Hepatocyte (in vitro differentiated cells): Measurements from ENCODE around the gene PPIF. TPM values are rescaled to one million over a fixed set of nuclear protein-coding genes. Genes with fewer than 3 reads are reported as not detected.

Experiments used
- DNase-seq: peaks from one replicate; pipeline ENCODE4 v3.0.0-alpha.2; 2016; ENCODE audit warnings: low spot score
- H2AFZ ChIP-seq: fragments of 200-600 bp; sonication (generic); 2 replicates; pipeline ENCODE4 v1.6.0; 2016; ENCODE audit warnings: antibody characterized with exemption, mild to moderate bottlenecking
- H3K27ac ChIP-seq: fragments of 200-600 bp; sonication (generic); 2 replicates; pipeline ENCODE4 v1.5.1; 2016; ENCODE audit warnings: mild to moderate bottlenecking
- H3K27me3 ChIP-seq: fragments of 200-600 bp; sonication (generic); 2 replicates; pipeline ENCODE4 v1.6.1; 2016
- H3K36me3 ChIP-seq: fragments of 200-600 bp; sonication (generic); replicated peaks from 2 replicates; pipeline ENCODE4 v1.5.1; 2016; ENCODE audit warnings: low read depth; ENCODE audit not compliant: insufficient read depth
- H3K4me1 ChIP-seq: fragments of 200-600 bp; sonication (generic); 2 replicates; pipeline ENCODE4 v1.5.1; 2016; ENCODE audit warnings: mild to moderate bottlenecking, moderate library complexity; ENCODE audit not compliant: insufficient read depth
- H3K4me2 ChIP-seq: fragments of 200-600 bp; sonication (generic); 2 replicates; pipeline ENCODE4 v1.6.0; 2016
- H3K4me3 ChIP-seq: fragments of 200-600 bp; sonication (generic); 2 replicates; pipeline ENCODE4 v1.5.1; 2016; ENCODE audit warnings: mild to moderate bottlenecking
- H3K79me2 ChIP-seq: fragments of 200-600 bp; sonication (generic); 2 replicates; pipeline ENCODE4 v1.6.0; 2017; ENCODE audit warnings: mild to moderate bottlenecking
- H3K9me2 ChIP-seq: fragments of 200-600 bp; sonication (generic); replicated peaks from 2 replicates; pipeline ENCODE4 v1.6.0; 2017; ENCODE audit warnings: mild to moderate bottlenecking; ENCODE audit not compliant: insufficient read depth
- H3K9me3 ChIP-seq: fragments of 200-600 bp; sonication (generic); 2 replicates; pipeline ENCODE4 v1.5.1; 2016; ENCODE audit warnings: low read depth, mild to moderate bottlenecking
- H4K20me1 ChIP-seq: fragments of 200-600 bp; sonication (generic); 2 replicates; pipeline ENCODE4 v1.6.0; 2016; ENCODE audit warnings: mild to moderate bottlenecking; ENCODE audit not compliant: insufficient read depth, poor library complexity, severe bottlenecking
- EZH2 ChIP-seq: fragments of 200-600 bp; sonication (generic); IDR thresholded peaks from 2 replicates; pipeline ENCODE4 v1.6.1; 2016; ENCODE audit warnings: antibody characterized with exemption, mild to moderate bottlenecking, borderline replicate concordance
- EZH2phosphoT487 ChIP-seq: fragments of 200-600 bp; sonication (generic); IDR thresholded peaks from one replicate; pipeline ENCODE4 v1.6.1; 2018; ENCODE audit warnings: antibody characterized with exemption, mild to moderate bottlenecking, low read depth, moderate library complexity; ENCODE audit not compliant: unreplicated experiment, severe bottlenecking
- WGBS: methylation state at CpG from one replicate; pipeline ENCODE4 v1.1.6; 2016; ENCODE audit warnings: low lambda C conversion rate; ENCODE audit errors: missing lambda C conversion rate; 5-methylcytosine and 5-hydroxymethylcytosine counted together
- polyA plus RNA-seq: library from polyadenylated mRNA; unstranded; fragments of >200 nt; fragmentation: Nextera tagmentation; extraction: Ambion mirVana; gene quantifications from 2 replicates; pipeline ENCODE4 v1.2.1, GENCODE V29; 2016
- total RNA-seq: library from RNA; depleted of rRNA; stranded (reverse); fragments of >200 nt; gene quantifications from 2 replicates; pipeline ENCODE4 v1.2.3, GENCODE V29; 2014
- TF ChIP-seq, protein P1 (sequence below): fragments of 200-600 bp; sonication (generic); IDR thresholded peaks from 2 replicates; pipeline ENCODE4 v1.5.1; 2016; ENCODE audit warnings: antibody characterized with exemption, mild to moderate bottlenecking; ENCODE audit not compliant: poor library complexity

PPIF gene
- total and polyA plus RNA-seq, 2 experiments from 2014 or later, result 70.3 to 79.4 TPM

- Histone ChIP-seq H3K9me2 (no peaks in the 10 kb centered on the region), H3K36me3 (no peaks in the 10 kb centered on the region), H4K20me1 (no peaks in the 10 kb centered on the region), H2AFZ (no peak overlapping the region), H3K4me2 (no peak overlapping the region), H3K27ac (no peak overlapping the region), H3K79me2 (no peaks in the 10 kb centered on the region), H3K4me3 (no peak overlapping the region), H3K27me3 (no peaks in the 10 kb centered on the region), H3K4me1 (peaks cover 19% of the 10 kb centered on the region), H3K9me3 (no peaks in the 10 kb centered on the region)
- TF ChIP-seq EZH2phosphoT487 (no peak), EZH2 (no peak)
- TF ChIP-seq, protein P1, sequence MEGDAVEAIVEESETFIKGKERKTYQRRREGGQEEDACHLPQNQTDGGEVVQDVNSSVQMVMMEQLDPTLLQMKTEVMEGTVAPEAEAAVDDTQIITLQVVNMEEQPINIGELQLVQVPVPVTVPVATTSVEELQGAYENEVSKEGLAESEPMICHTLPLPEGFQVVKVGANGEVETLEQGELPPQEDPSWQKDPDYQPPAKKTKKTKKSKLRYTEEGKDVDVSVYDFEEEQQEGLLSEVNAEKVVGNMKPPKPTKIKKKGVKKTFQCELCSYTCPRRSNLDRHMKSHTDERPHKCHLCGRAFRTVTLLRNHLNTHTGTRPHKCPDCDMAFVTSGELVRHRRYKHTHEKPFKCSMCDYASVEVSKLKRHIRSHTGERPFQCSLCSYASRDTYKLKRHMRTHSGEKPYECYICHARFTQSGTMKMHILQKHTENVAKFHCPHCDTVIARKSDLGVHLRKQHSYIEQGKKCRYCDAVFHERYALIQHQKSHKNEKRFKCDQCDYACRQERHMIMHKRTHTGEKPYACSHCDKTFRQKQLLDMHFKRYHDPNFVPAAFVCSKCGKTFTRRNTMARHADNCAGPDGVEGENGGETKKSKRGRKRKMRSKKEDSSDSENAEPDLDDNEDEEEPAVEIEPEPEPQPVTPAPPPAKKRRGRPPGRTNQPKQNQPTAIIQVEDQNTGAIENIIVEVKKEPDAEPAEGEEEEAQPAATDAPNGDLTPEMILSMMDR, result no peak
- WGBS, result 76% methylated on average over 6 of the region's 6 CpGs
- DNase-seq, result peak; percentile 64
Measured at GRCh38 chr10:79375321-79376077, 28.2 kb downstream of the PPIF start.

GRCh38 chr10:79376078-79376628, 28.9 kb downstream of the PPIF start:
- TF ChIP-seq, protein P1, result no peak
- TF ChIP-seq EZH2phosphoT487 (no peak), EZH2 (no peak)
- Histone ChIP-seq H3K9me2 (no peaks in the 10 kb centered on the region), H3K4me1 (peaks cover 26% of the 10 kb centered on the region), H3K79me2 (no peaks in the 10 kb centered on the region), H2AFZ (no peak overlapping the region), H3K9me3 (no peaks in the 10 kb centered on the region), H3K4me2 (no peak overlapping the region), H3K27me3 (no peaks in the 10 kb centered on the region), H3K4me3 (no peak overlapping the region), H3K27ac (no peak overlapping the region), H3K36me3 (no peaks in the 10 kb centered on the region), H4K20me1 (no peaks in the 10 kb centered on the region)
- WGBS, result 84% methylated on average over 11 of the region's 11 CpGs
- no peak for DNase-seq

DNA sequence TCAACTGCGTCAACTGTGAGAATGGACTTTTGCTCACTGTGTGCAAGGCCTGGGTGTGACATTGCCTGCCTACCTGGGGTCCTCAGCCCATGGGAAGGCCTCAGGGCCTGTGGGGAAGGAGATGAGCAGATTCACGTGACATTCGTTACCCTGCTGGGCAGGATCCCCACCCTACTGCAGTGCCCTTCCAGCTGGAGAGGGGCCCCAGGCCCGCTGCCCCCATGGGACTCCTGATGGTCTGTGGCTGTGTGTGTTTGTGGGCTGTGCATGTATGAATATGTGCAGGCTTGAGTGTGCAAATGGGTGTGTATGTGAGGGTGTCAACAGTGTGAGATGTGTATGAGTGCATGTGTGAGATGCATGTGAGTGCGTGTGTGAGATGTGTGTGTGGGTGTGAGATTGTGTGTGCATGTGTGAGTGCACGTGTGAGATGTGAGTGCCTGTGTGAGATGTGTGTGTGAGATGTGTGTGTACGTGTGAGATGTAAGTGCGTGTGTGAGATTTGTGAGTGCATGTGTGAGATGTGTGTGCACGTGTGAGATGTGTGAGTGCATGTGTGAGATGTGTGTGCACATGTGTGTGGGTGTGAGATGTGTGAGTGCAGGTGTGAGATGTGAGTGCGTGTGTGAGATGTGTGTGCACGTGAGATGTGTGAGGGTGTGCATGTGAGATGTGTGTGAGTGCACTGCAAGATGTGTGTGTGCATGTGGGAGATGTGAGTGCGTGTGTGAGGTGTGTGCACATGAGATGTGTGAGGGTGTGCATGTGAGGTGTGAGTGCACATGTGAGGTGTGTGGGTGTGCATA, 29.7 kb downstream of the PPIF start:
- peaks cover 33% of the 10 kb centered on the region for H3K4me1 ChIP-seq
- no peak for TF ChIP-seq EZH2
- TF ChIP-seq EZH2phosphoT487, result no peak
- TF ChIP-seq, protein P1, result no peak
- 95% methylated on average over 12 of the region's 12 CpGs for WGBS

More for the DNA sequence above, 29.7 kb downstream of the PPIF start:
- Histone ChIP-seq H3K27ac (no peak overlapping the region), H3K4me2 (no peak overlapping the region), H3K36me3 (no peaks in the 10 kb centered on the region), H4K20me1 (no peaks in the 10 kb centered on the region), H3K27me3 (no peaks in the 10 kb centered on the region), H3K79me2 (no peaks in the 10 kb centered on the region), H3K9me3 (no peaks in the 10 kb centered on the region), H2AFZ (no peak overlapping the region), H3K4me3 (no peak overlapping the region), H3K9me2 (no peaks in the 10 kb centered on the region)
- DNase-seq, result no peak
